Trophoblast cell (in vitro differentiated cells and primary cell): ENCODE data around the gene COL4A2.

Experiments used
- DNase-seq, 2 donors: peaks; one replicate each; pipeline ENCODE4 v3.0.0-alpha.2; 2016
- H2AFZ ChIP-seq: 2 replicates; pipeline ENCODE4 v1.6.1; 2013; ENCODE audit warnings: low read length, moderate library complexity, mild to moderate bottlenecking; ENCODE audit not compliant: insufficient read depth, poor library complexity
- H2AK5ac ChIP-seq: 2 replicates; pipeline ENCODE4 v1.6.1; 2013; ENCODE audit warnings: mild to moderate bottlenecking, low read length
- H2BK120ac ChIP-seq: 2 replicates; pipeline ENCODE4 v1.6.1; 2013; ENCODE audit warnings: low read length, mild to moderate bottlenecking, moderate library complexity; ENCODE audit not compliant: insufficient read depth, poor library complexity
- H2BK12ac ChIP-seq: 2 replicates; pipeline ENCODE4 v1.6.1; 2013; ENCODE audit warnings: mild to moderate bottlenecking, low read length, moderate library complexity
- H2BK5ac ChIP-seq: 2 replicates; pipeline ENCODE4 v1.6.1; 2013; ENCODE audit warnings: low read length, low read depth, moderate library complexity, mild to moderate bottlenecking; ENCODE audit not compliant: poor library complexity
- H3K14ac ChIP-seq: 2 replicates; pipeline ENCODE4 v1.6.1; 2013; ENCODE audit warnings: mild to moderate bottlenecking, low read length
- H3K18ac ChIP-seq: 2 replicates; pipeline ENCODE4 v1.6.1; 2013; ENCODE audit warnings: mild to moderate bottlenecking, low read length
- H3K23ac ChIP-seq: 2 replicates; pipeline ENCODE4 v1.6.1; 2013; ENCODE audit warnings: low read length
- H3K27ac ChIP-seq: 2 replicates; pipeline ENCODE4 v1.5.1; 2013; ENCODE audit warnings: low read depth, mild to moderate bottlenecking, inconsistent platforms, low read length, moderate library complexity
- H3K27me3 ChIP-seq: 2 replicates; pipeline ENCODE4 v1.6.1; 2013; ENCODE audit warnings: inconsistent platforms, mild to moderate bottlenecking, low read length, moderate library complexity; ENCODE audit not compliant: insufficient read depth
- H3K36me3 ChIP-seq, 2 experiments: 1 replicate in 1 of 2; 2 replicates in 1 of 2; pipeline ENCODE4 v1.6.1; 2013; ENCODE audit warnings: low read length in 2 of 2, mild to moderate bottlenecking in 2 of 2, moderate library complexity in 1 of 2; ENCODE audit not compliant: insufficient read depth in 2 of 2, control insufficient read depth in 1 of 2
- H3K4ac ChIP-seq: 2 replicates; pipeline ENCODE4 v1.6.1; 2013; ENCODE audit warnings: low read depth, mild to moderate bottlenecking, low read length, moderate library complexity
- H3K4me1 ChIP-seq, 2 experiments: 1 replicate in 1 of 2; 2 replicates in 1 of 2; pipeline ENCODE4 v1.6.1; 2013; ENCODE audit warnings: low read length in 2 of 2, mild to moderate bottlenecking in 2 of 2, moderate library complexity in 1 of 2; ENCODE audit not compliant: insufficient read depth in 2 of 2, control insufficient read depth in 1 of 2
- H3K4me2 ChIP-seq: 2 replicates; pipeline ENCODE4 v1.6.1; 2013; ENCODE audit warnings: inconsistent platforms, mild to moderate bottlenecking, low read length, moderate library complexity
- H3K4me3 ChIP-seq: 2 replicates; pipeline ENCODE4 v1.5.1; 2013; ENCODE audit warnings: mild to moderate bottlenecking, low read depth, low read length, inconsistent platforms
- H3K79me1 ChIP-seq: one replicate; pipeline ENCODE4 v1.6.1; 2013; ENCODE audit warnings: low read length
- H3K79me2 ChIP-seq: 2 replicates; pipeline ENCODE4 v1.6.1; 2013; ENCODE audit warnings: low read length, mild to moderate bottlenecking; ENCODE audit not compliant: control insufficient read depth, insufficient read depth, poor library complexity
- H3K9ac ChIP-seq: 2 replicates; pipeline ENCODE4 v1.6.1; 2013; ENCODE audit warnings: mild to moderate bottlenecking, low read length
- H3K9me3 ChIP-seq: 2 replicates; pipeline ENCODE4 v1.6.1; 2013; ENCODE audit warnings: low read depth, mild to moderate bottlenecking, control low read depth, inconsistent platforms, low read length; ENCODE audit not compliant: insufficient read depth
- H4K12ac ChIP-seq: 2 replicates; pipeline ENCODE4 v1.6.1; 2013; ENCODE audit warnings: low read depth, mild to moderate bottlenecking, low read length, moderate library complexity
- H4K8ac ChIP-seq: 2 replicates; pipeline ENCODE4 v1.6.1; 2013; ENCODE audit warnings: low read depth, mild to moderate bottlenecking, low read length, moderate library complexity
- H4K91ac ChIP-seq: one replicate; pipeline ENCODE4 v1.6.1; 2013; ENCODE audit warnings: low read depth, mild to moderate bottlenecking, low read length, moderate library complexity
- WGBS: extraction: QIAGEN DNeasy Blood & Tissue Kit; methylation state at CpG from one replicate; pipeline ENCODE4 v1.1.7; 2013; ENCODE audit warnings: missing lambda C conversion rate; ENCODE audit not compliant: insufficient read length, insufficient coverage; ENCODE audit errors: extremely low coverage; 5-methylcytosine and 5-hydroxymethylcytosine counted together

COL4A2 gene

GRCh38 chr13:110354123-110354627 is 47.1 kb downstream of the COL4A2 start:
- Histone ChIP-seq H2BK120ac (no peak overlapping the region), H2AFZ (no peak overlapping the region), H3K18ac (no peak overlapping the region), H3K4me3 (no peak overlapping the region), H3K4ac (no peak overlapping the region), H4K91ac (no peak overlapping the region), H3K27ac (no peak overlapping the region), H3K79me2 (peaks cover 6% of the 10 kb centered on the region), H3K4me2 (no peak overlapping the region), H3K14ac (no peak overlapping the region), H3K79me1 (peaks cover 18% of the 10 kb centered on the region), H3K4me1 (peaks cover 26 to 41% of the 10 kb centered on the region in 2 experiments), H4K12ac (no peak overlapping the region), H3K36me3 (peaks cover 10 to 23% of the 10 kb centered on the region in 2 experiments), H4K8ac (no peak overlapping the region), H3K23ac (no peak overlapping the region), H2BK12ac (no peak overlapping the region), H3K9me3 (no peaks in the 10 kb centered on the region), H3K27me3 (no peaks in the 10 kb centered on the region), H2AK5ac (no peak overlapping the region), H2BK5ac (no peak overlapping the region), H3K9ac (no peak overlapping the region)
- WGBS: no CpG with 5 or more reads among the region's 6 CpGs
- DNase-seq: no peak

DNA sequence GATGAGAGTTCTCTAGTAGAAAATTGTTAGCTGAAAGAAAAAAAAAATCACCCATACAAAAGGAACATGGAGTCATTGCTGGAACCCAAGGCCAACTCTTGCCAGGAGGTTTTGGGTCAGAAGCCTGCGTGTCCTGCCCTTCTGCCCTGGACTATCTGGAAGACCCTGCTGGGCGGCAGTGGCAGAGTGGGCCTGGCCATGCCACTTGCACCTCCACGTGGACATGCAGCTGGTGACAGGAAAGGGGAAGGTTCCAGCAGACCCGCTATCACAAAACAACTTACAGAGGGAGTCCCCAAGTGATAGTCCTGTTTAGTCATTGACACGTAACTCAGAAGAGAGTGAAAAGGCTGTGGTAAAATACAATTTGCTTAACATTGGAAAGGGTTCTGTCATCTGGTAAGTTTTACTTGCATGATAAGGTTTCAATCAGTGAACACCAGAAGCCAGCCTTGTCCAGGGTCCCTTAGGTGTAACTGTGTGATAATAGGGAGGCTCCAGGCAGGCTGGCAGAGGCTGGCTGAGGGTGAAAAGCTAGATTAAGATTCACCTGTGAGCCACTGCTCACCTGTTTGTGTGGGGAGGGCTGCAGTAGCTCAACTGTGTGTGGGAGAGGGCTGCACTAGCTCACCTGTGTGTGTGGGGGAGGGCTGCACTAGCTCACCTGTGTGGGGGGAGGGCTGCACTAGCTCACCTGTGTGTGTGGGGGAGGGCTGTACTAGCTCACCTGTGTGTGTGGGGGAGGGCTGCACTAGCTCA is 47.8 kb downstream of the COL4A2 start:
- Histone ChIP-seq H4K91ac (no peak overlapping the region), H3K4me1 (peaks cover 24 to 41% of the 10 kb centered on the region in 2 experiments), H3K27ac (no peak overlapping the region), H3K79me1 (peaks cover 14% of the 10 kb centered on the region), H4K8ac (no peak overlapping the region), H3K14ac (no peak overlapping the region), H3K23ac (no peak overlapping the region), H3K4me2 (no peak overlapping the region), H2AK5ac (no peak overlapping the region), H3K9me3 (no peaks in the 10 kb centered on the region), H4K12ac (no peak overlapping the region), H3K18ac (peak overlapping the region; percentile 8), H2BK120ac (no peak overlapping the region), H2BK12ac (no peak overlapping the region), H2AFZ (no peak overlapping the region), H3K36me3 (peaks cover 10 to 24% of the 10 kb centered on the region in 2 experiments), H3K4me3 (no peak overlapping the region), H3K4ac (no peak overlapping the region), H3K9ac (no peak overlapping the region), H2BK5ac (no peak overlapping the region), H3K27me3 (no peaks in the 10 kb centered on the region), H3K79me2 (peaks cover 6% of the 10 kb centered on the region)
- DNase-seq: no peak
- no CpG with 5 or more reads among the region's 5 CpGs for WGBS

DNA sequence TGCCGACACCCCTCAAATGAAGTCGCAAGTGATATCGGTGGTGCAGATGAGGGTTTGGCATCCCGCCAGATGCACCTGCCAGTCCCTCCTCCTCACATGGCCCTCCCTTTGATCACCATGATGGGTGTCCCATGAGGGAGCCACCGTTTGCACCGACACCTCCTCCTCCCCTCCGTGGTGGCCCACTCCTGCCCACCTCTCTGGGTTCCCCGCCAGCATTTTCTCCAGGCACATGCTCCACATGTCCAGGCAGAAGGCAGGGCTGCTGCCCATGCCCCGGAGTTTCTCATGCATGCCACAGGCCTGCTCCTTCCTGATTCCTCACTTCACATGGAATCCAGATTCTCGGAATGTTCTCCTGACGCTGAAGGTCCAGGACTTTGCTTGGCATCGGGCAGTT is 49.3 kb downstream of the COL4A2 start:
- no peak overlapping the region for H2BK12ac ChIP-seq
- peaks cover 17 to 34% of the 10 kb centered on the region in 2 experiments for H3K4me1 ChIP-seq
- peaks cover 4% of the 10 kb centered on the region for H3K79me2 ChIP-seq
- no peaks in the 10 kb centered on the region for H3K9me3 ChIP-seq
- WGBS: no CpG with 5 or more reads among the region's 12 CpGs
- H4K12ac ChIP-seq: no peak overlapping the region
- peak in 1 of 2 donors; percentile 54 for DNase-seq
- no peak overlapping the region for H3K4ac ChIP-seq
- H2BK120ac ChIP-seq: no peak overlapping the region
- H3K27me3 ChIP-seq: no peaks in the 10 kb centered on the region
- no peak overlapping the region for H3K4me2 ChIP-seq
- H3K27ac ChIP-seq: no peak overlapping the region
- no peak overlapping the region for H3K9ac ChIP-seq
- H3K18ac ChIP-seq: peak overlapping the region; percentile 22
- no peak overlapping the region for H2AFZ ChIP-seq
- H4K91ac ChIP-seq: no peak overlapping the region
- no peak overlapping the region for H3K23ac ChIP-seq
- no peak overlapping the region for H3K4me3 ChIP-seq
- H4K8ac ChIP-seq: no peak overlapping the region
- peaks cover 7% of the 10 kb centered on the region for H3K79me1 ChIP-seq
- peaks cover 15 to 29% of the 10 kb centered on the region in 2 experiments for H3K36me3 ChIP-seq
- no peak overlapping the region for H2AK5ac ChIP-seq
- H2BK5ac ChIP-seq: no peak overlapping the region
- H3K14ac ChIP-seq: no peak overlapping the region

DNA sequence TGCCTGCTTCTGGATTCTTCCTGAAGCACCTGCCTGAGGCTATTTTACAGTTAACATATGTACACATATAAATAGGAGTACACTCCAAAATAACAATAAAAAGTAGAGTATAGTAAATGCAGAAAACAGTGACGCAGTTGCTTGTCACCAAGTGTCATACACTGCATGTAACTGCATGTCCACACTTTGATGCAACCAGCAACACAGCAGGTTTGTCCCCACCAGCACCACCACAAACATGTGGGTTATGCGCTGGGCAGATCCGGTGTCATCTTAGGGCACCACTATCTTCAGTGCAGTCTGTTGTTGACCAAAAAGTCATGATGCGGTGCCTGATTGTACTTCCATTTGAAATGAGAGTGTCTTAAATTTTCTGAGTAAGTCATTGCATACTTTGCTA is 51.3 kb downstream of the COL4A2 start:
- Histone ChIP-seq H3K36me3 (peaks cover 25 to 38% of the 10 kb centered on the region in 2 experiments), H4K12ac (no peak overlapping the region), H4K91ac (no peak overlapping the region), H2AK5ac (no peak overlapping the region), H3K4me3 (no peak overlapping the region), H3K79me1 (peaks cover 3% of the 10 kb centered on the region), H3K27me3 (no peaks in the 10 kb centered on the region), H2BK12ac (no peak overlapping the region), H2BK120ac (no peak overlapping the region), H3K4ac (no peak overlapping the region), H3K4me2 (no peak overlapping the region), H2BK5ac (no peak overlapping the region), H3K4me1 (peaks cover 4 to 17% of the 10 kb centered on the region in 2 experiments), H3K27ac (no peak overlapping the region), H3K23ac (no peak overlapping the region), H3K9ac (no peak overlapping the region), H3K9me3 (no peaks in the 10 kb centered on the region), H3K14ac (no peak overlapping the region), H3K18ac (no peak overlapping the region), H2AFZ (no peak overlapping the region), H3K79me2 (no peaks in the 10 kb centered on the region), H4K8ac (no peak overlapping the region)
- peak; percentile 79 to 84 for DNase-seq
- no CpG with 5 or more reads among the region's 4 CpGs for WGBS
